Measurements from ENCODE around the gene RPS6KA2.

RPS6KA2 gene

DNA sequence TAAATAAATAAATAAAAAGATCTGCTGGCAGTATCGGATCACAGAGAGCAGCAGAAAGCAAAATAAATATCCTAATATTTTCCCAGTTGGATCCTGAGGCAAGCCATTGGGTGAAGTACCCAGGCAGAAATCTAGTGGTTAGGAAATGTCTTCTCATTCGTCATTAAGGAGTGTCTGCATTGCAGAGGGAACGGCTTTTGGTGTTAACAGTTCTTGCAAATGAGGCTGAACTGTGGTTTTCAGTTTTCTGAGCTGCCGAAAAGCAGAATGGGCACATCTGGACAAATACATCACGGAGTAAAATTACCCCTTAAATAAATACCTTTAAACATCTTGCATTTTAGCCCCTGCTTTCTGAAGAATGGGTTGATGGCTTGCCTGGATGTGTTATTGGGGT lies 162.1 kb downstream of the RPS6KA2 start:
- no peak for TF ChIP-seq POLR2AphosphoS5 (IDR thresholded peaks at IDR 0.05; ENCODE audit: borderline replicate concordance, low read depth, low read length)
- no peak for TF ChIP-seq FOXP2 (optimal IDR thresholded peaks at IDR 0.05; ENCODE audit: control extremely low read depth, extremely low read length, insufficient read depth)
- no peak for TF ChIP-seq EZH2 (IDR thresholded peaks at IDR 0.05)
- no peak overlapping the region for H3K9ac ChIP-seq (ENCODE audit: insufficient read length)
- no peak overlapping the region for H3K4me3 ChIP-seq

DNA sequence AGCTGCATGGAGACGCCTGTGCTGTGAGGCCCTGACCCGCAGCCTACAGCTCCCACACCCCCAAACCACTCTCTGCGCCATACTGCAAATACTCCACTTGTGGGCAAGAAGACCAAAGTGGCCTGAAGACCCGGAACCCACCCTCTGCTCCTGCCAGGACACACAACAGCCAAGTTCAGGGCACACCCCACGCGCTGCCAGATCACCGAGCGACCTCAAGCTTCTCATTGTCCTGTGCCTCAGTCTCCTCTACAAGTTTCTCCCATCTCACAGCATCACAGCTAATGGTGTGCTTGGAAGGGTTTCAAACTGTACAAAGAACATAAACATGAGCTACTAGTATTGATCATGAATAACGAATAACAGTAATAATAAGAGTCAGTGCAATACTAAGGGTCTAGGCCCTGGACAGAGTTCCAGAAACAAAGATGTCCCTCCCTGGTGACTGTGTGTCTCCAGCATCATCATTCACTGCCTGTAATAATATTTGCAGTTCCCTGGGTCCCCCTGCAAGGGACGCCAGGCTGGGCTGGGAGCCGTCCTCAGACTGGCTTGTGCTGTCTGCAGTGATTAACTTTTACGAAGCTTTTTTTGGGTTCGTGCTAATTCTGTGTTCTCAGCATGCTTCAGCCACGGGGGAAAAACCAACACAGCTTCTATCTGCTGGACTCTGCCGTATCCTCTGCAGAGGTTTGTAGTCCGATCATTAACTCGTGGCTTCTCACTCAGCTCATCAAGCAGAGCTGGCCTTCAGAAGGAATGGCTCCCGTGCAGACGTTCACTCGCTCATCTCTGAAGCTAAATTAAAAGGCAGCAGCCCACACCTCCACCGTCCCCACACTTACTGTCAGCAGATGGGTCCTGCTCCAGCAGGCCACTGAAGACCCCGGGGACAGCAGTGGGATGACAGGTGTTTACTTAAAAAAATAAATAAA lies 162.7 kb downstream of the RPS6KA2 start:
- Histone ChIP-seq H3K9ac (ENCODE audit: insufficient read length) (no peak overlapping the region), H3K9me3 (ENCODE audit: low read depth, low read length) (no peaks in the 10 kb centered on the region), H3K36me3 (ENCODE audit: insufficient read depth, low read length) (no peaks in the 10 kb centered on the region), H3K4me3 (no peak overlapping the region), H3K27ac (no peak overlapping the region)
- DNase-seq (ENCODE audit: low read depth, low spot score) = no peak
- no peak for TF ChIP-seq POLR2AphosphoS5 (IDR thresholded peaks at IDR 0.05; ENCODE audit: borderline replicate concordance, low read depth, low read length)
- no peak for TF ChIP-seq EZH2 (IDR thresholded peaks at IDR 0.05)
- TF ChIP-seq FOXP2 (optimal IDR thresholded peaks at IDR 0.05; ENCODE audit: control extremely low read depth, extremely low read length, insufficient read depth) = no peak

More for the DNA sequence above, 162.1 kb downstream of the RPS6KA2 start:
- H3K36me3 ChIP-seq (ENCODE audit: insufficient read depth, low read length) = no peaks in the 10 kb centered on the region
- DNase-seq (ENCODE audit: low read depth, low spot score) = no peak
- no peak overlapping the region for H3K27ac ChIP-seq
- no peaks in the 10 kb centered on the region for H3K9me3 ChIP-seq (ENCODE audit: low read depth, low read length)

GRCh38 chr6:166463359-166464067 lies 163.5 kb downstream of the RPS6KA2 start:
- Histone ChIP-seq H3K27ac (no peak overlapping the region), H3K9ac (ENCODE audit: insufficient read length) (no peak overlapping the region), H3K4me3 (no peak overlapping the region), H3K36me3 (ENCODE audit: insufficient read depth, low read length) (no peaks in the 10 kb centered on the region), H3K9me3 (ENCODE audit: low read depth, low read length) (no peaks in the 10 kb centered on the region)
- TF ChIP-seq FOXP2 (optimal IDR thresholded peaks at IDR 0.05; ENCODE audit: control extremely low read depth, extremely low read length, insufficient read depth) (no peak), POLR2AphosphoS5 (IDR thresholded peaks at IDR 0.05; ENCODE audit: borderline replicate concordance, low read depth, low read length) (no peak), EZH2 (IDR thresholded peaks at IDR 0.05) (no peak)
- no peak for DNase-seq (ENCODE audit: low read depth, low spot score)

GRCh38 chr6:166462461-166463135 lies 164.5 kb downstream of the RPS6KA2 start:
- H3K9ac ChIP-seq (ENCODE audit: insufficient read length) = no peak overlapping the region
- H3K4me3 ChIP-seq = no peak overlapping the region
- H3K27ac ChIP-seq = no peak overlapping the region
- no peaks in the 10 kb centered on the region for H3K36me3 ChIP-seq (ENCODE audit: insufficient read depth, low read length)
- no peak for DNase-seq (ENCODE audit: low read depth, low spot score)
- no peak for TF ChIP-seq POLR2AphosphoS5 (IDR thresholded peaks at IDR 0.05; ENCODE audit: borderline replicate concordance, low read depth, low read length)
- TF ChIP-seq EZH2 (IDR thresholded peaks at IDR 0.05) = no peak
- TF ChIP-seq FOXP2 (optimal IDR thresholded peaks at IDR 0.05; ENCODE audit: control extremely low read depth, extremely low read length, insufficient read depth) = no peak
- no peaks in the 10 kb centered on the region for H3K9me3 ChIP-seq (ENCODE audit: low read depth, low read length)

- TF ChIP-seq EZH2 (IDR thresholded peaks at IDR 0.05) (no peak), FOXP2 (optimal IDR thresholded peaks at IDR 0.05; ENCODE audit: control extremely low read depth, extremely low read length, insufficient read depth) (no peak), POLR2AphosphoS5 (IDR thresholded peaks at IDR 0.05; ENCODE audit: borderline replicate concordance, low read depth, low read length) (no peak)
- no peak for DNase-seq (ENCODE audit: low read depth, low spot score)
- no peaks in the 10 kb centered on the region for H3K9me3 ChIP-seq (ENCODE audit: low read depth, low read length)
- H3K9ac ChIP-seq (ENCODE audit: insufficient read length) = no peak overlapping the region
- H3K27ac ChIP-seq = no peak overlapping the region
- 0 out of 2 replicates have a peak overlapping the region, but pooled peaks have one; percentile 69 for H3K4me3 ChIP-seq
- H3K36me3 ChIP-seq (ENCODE audit: insufficient read depth, low read length) = no peaks in the 10 kb centered on the region
Observed at GRCh38 chr6:166461821-166462460, 165.1 kb downstream of the RPS6KA2 start.

- TF ChIP-seq EZH2 (IDR thresholded peaks at IDR 0.05) (no peak), POLR2AphosphoS5 (IDR thresholded peaks at IDR 0.05; ENCODE audit: borderline replicate concordance, low read depth, low read length) (no peak), FOXP2 (optimal IDR thresholded peaks at IDR 0.05; ENCODE audit: control extremely low read depth, extremely low read length, insufficient read depth) (no peak)
- no peaks in the 10 kb centered on the region for H3K36me3 ChIP-seq (ENCODE audit: insufficient read depth, low read length)
- peak; percentile 63 for DNase-seq (ENCODE audit: low read depth, low spot score)
- H3K9me3 ChIP-seq (ENCODE audit: low read depth, low read length) = no peaks in the 10 kb centered on the region
- H3K27ac ChIP-seq = peak overlapping the region; percentile 73; the same call in 1 of the 2 replicates
- peak overlapping the region; percentile 69 for H3K4me3 ChIP-seq
- peak overlapping the region; percentile 37 for H3K9ac ChIP-seq (ENCODE audit: insufficient read length)
Observed at GRCh38 chr6:166460473-166461437, 166.3 kb downstream of the RPS6KA2 start.

DNA sequence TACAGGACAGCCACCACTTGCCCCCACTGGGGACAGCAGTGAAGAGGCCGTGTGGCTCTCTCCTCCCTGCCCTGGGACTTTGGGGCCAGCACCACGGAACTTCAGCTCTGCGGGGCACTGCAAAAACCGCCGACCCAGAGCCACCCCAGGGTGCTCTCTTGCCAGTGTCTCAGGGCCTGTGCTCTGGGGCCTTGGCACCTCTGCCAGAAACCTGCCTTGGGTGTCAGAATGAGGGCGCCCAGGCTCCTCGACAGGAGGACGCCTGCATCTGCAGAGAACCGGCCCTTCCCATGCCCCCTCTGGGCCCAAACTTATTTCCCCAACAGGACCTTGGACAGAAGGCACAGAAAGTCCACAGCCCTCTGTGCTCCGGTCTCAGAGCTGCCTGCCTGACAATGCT lies 167.1 kb downstream of the RPS6KA2 start:
- no peak overlapping the region for H3K9ac ChIP-seq (ENCODE audit: insufficient read length)
- no peaks in the 10 kb centered on the region for H3K9me3 ChIP-seq (ENCODE audit: low read depth, low read length)
- H3K27ac ChIP-seq = no peak overlapping the region

More for the DNA sequence above, 167.1 kb downstream of the RPS6KA2 start:
- H3K36me3 ChIP-seq (ENCODE audit: insufficient read depth, low read length) = no peaks in the 10 kb centered on the region
- no peak overlapping the region for H3K4me3 ChIP-seq
- TF ChIP-seq FOXP2 (optimal IDR thresholded peaks at IDR 0.05; ENCODE audit: control extremely low read depth, extremely low read length, insufficient read depth) (no peak), EZH2 (IDR thresholded peaks at IDR 0.05) (no peak), POLR2AphosphoS5 (IDR thresholded peaks at IDR 0.05; ENCODE audit: borderline replicate concordance, low read depth, low read length) (no peak)
- DNase-seq (ENCODE audit: low read depth, low spot score) = no peak

Measured in SK-N-MC (cell line).